CD14-positive monocyte (primary cell): ENCODE results near the gene DBX1. TPM values are rescaled to one million over a fixed set of nuclear protein-coding genes. Genes with fewer than 3 reads are reported as not detected.

Source experiments
- DNase-seq, 3 donors: peaks; one replicate each; pipeline ENCODE4 v3.0.0-alpha.2; 2011 to 2022
- H2AFZ ChIP-seq: 2 replicates; pipeline ENCODE4 v1.6.0; 2012; ENCODE audit warnings: mild to moderate bottlenecking, low read depth, low read length, inconsistent platforms; ENCODE audit not compliant: insufficient read depth, poor library complexity, severe bottlenecking
- H3K27ac ChIP-seq, 2 donors: 1 replicate in 1 of 2; 2 replicates in 1 of 2; pipeline ENCODE4 v1.5.1; 2012 to 2013; ENCODE audit warnings: low read length in 2 of 2, control low read depth in 1 of 2, inconsistent platforms in 1 of 2, low read depth in 1 of 2, mild to moderate bottlenecking in 1 of 2
- H3K27me3 ChIP-seq, 2 donors: one replicate each; pipeline versions ENCODE4 v1.6.0 to v1.6.1; 2011 to 2013; ENCODE audit warnings: low read length in 2 of 2; ENCODE audit not compliant: control insufficient read depth in 2 of 2, insufficient read depth in 2 of 2
- H3K36me3 ChIP-seq, 2 donors: replicated peaks in 1 of 2; 1 replicate in 1 of 2; 2 replicates in 1 of 2; pipeline versions ENCODE4 v1.5.1 to v1.6.1; 2012 to 2013; ENCODE audit warnings: low read length in 2 of 2, control low read depth in 1 of 2, inconsistent platforms in 1 of 2, mild to moderate bottlenecking in 1 of 2; ENCODE audit not compliant: insufficient read depth in 2 of 2, control insufficient read depth in 1 of 2
- H3K4me1 ChIP-seq, 2 donors: 1 replicate in 1 of 2; 2 replicates in 1 of 2; pipeline versions ENCODE4 v1.5.1 to v1.6.1; 2012 to 2013; ENCODE audit warnings: low read length in 2 of 2, control low read depth in 1 of 2, inconsistent platforms in 1 of 2, mild to moderate bottlenecking in 1 of 2, moderate library complexity in 1 of 2; ENCODE audit not compliant: insufficient read depth in 2 of 2, control insufficient read depth in 1 of 2
- H3K4me2 ChIP-seq: replicated peaks from 2 replicates; pipeline ENCODE3; 2012; ENCODE audit warnings: low read length, moderate library complexity, mild to moderate bottlenecking; ENCODE audit not compliant: poor library complexity, severe bottlenecking; ENCODE audit errors: extremely low read depth
- H3K4me3 ChIP-seq, 3 experiments: fragments of 200-600 bp in 1 of 3; sonication (generic) in 1 of 3; replicated peaks in 1 of 3; 1 replicate in 2 of 3; 2 replicates in 1 of 3; pipeline ENCODE4 v1.5.1; 2011 to 2013; ENCODE audit warnings: low read length in 3 of 3, mild to moderate bottlenecking in 3 of 3, control low read depth in 2 of 3, low read depth in 2 of 3, inconsistent platforms in 1 of 3, moderate library complexity in 1 of 3
- H3K79me2 ChIP-seq: 2 replicates; pipeline ENCODE4 v1.6.0; 2012; ENCODE audit warnings: mild to moderate bottlenecking, control low read depth, inconsistent platforms, low read length, moderate library complexity; ENCODE audit not compliant: insufficient read depth
- H3K9ac ChIP-seq: 2 replicates; pipeline ENCODE4 v1.6.0; 2017; ENCODE audit warnings: low read length, mild to moderate bottlenecking; ENCODE audit not compliant: insufficient read depth, poor library complexity, severe bottlenecking
- H3K9me3 ChIP-seq, 2 donors: replicated peaks in 1 of 2; 1 replicate in 1 of 2; 2 replicates in 1 of 2; pipeline versions ENCODE4 v1.5.1 to v1.6.1; 2012 to 2013; ENCODE audit warnings: low read length in 2 of 2, control low read depth in 1 of 2; ENCODE audit not compliant: control insufficient read depth in 1 of 2, insufficient read depth in 1 of 2
- H4K20me1 ChIP-seq: 2 replicates; pipeline ENCODE4 v1.6.0; 2012; ENCODE audit warnings: mild to moderate bottlenecking, low read length, control low read depth, moderate library complexity; ENCODE audit not compliant: insufficient read depth
- H3K27ac Mint-ChIP-seq, 7 donors: one replicate each; pipeline ENCODE4 v1.8.0; 2020; ENCODE audit warnings: mild to moderate bottlenecking in 7 of 7, mixed read lengths in 7 of 7, moderate library complexity in 6 of 7, inconsistent platforms in 2 of 7
- H3K27me3 Mint-ChIP-seq, 3 donors: one replicate each; pipeline ENCODE4 v1.8.0; 2021 to 2022; ENCODE audit warnings: low read depth in 3 of 3, mild to moderate bottlenecking in 3 of 3, mixed read lengths in 3 of 3, moderate library complexity in 3 of 3, inconsistent platforms in 1 of 3
- H3K36me3 Mint-ChIP-seq, 2 donors: one replicate each; pipeline ENCODE4 v1.8.0; 2020; ENCODE audit warnings: mixed read lengths in 2 of 2, inconsistent platforms in 1 of 2, mild to moderate bottlenecking in 1 of 2
- H3K4me1 Mint-ChIP-seq: one replicate; pipeline ENCODE4 v1.8.0; 2020; ENCODE audit warnings: mild to moderate bottlenecking, mixed read lengths
- H3K4me3 Mint-ChIP-seq, 2 donors: one replicate each; pipeline ENCODE4 v1.8.0; 2020; ENCODE audit warnings: mild to moderate bottlenecking in 2 of 2, mixed read lengths in 2 of 2, moderate library complexity in 1 of 2
- H3K9me3 Mint-ChIP-seq, 7 donors: one replicate each; pipeline ENCODE4 v1.8.0; 2020 to 2022; ENCODE audit warnings: mixed read lengths in 7 of 7, mild to moderate bottlenecking in 6 of 7, moderate library complexity in 6 of 7, inconsistent platforms in 2 of 7
- WGBS: methylation state at CpG from one replicate; pipeline ENCODE4 v1.1.5; 2013; ENCODE audit warnings: missing lambda C conversion rate; ENCODE audit not compliant: insufficient coverage; 5-methylcytosine and 5-hydroxymethylcytosine counted together
- intact Hi-C, 2 donors: fragments of 100-400 bp; cut with micrococcal nuclease; formaldehyde crosslinking; loops; one replicate each; pipeline versions ENCODE4 v1.15.0 to v1.15.1; 2023
- polyA plus RNA-seq, 3 donors: library from polyadenylated mRNA; depleted of rRNA in 1 of 3; unstranded in 2 of 3; stranded (reverse) in 1 of 3; fragments of 300-500 nt in 2 of 3; fragments of >200 nt in 1 of 3; fragmentation: Illumina TruSeq in 2 of 3; gene quantifications; 1 replicate in 2 of 3; 2 replicates in 1 of 3; pipeline ENCODE4 v1.2.3, GENCODE V29; 2012 to 2021
- TF ChIP-seq, protein P1 (sequence below): fragments of 200-600 bp; IDR thresholded peaks from one replicate; pipeline ENCODE4 v1.8.0; 2022; ENCODE audit warnings: antibody characterized with exemption, mild to moderate bottlenecking

The DBX1 gene
- polyA plus RNA-seq, 3 donors, result not detected

DNA sequence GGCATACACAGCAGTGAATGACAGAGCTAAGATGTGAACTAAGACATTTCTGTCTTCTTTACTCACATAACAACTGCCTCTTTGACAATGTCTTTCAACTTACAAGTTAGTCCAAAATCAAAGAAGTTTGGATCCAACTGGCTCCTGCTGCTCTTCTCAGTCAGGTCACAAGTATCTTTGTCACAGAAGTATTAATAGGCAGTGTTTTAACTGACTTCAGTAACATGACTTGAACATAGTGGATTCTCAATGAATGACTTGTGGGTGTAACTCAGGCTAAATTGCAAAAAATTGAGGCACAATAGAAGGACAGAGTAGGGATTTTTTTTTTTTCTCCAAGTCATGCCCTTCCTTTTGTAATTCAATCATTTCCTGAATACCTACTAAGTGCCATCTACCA lies 22.6 kb downstream of the DBX1 start:
- TF ChIP-seq, protein P1, sequence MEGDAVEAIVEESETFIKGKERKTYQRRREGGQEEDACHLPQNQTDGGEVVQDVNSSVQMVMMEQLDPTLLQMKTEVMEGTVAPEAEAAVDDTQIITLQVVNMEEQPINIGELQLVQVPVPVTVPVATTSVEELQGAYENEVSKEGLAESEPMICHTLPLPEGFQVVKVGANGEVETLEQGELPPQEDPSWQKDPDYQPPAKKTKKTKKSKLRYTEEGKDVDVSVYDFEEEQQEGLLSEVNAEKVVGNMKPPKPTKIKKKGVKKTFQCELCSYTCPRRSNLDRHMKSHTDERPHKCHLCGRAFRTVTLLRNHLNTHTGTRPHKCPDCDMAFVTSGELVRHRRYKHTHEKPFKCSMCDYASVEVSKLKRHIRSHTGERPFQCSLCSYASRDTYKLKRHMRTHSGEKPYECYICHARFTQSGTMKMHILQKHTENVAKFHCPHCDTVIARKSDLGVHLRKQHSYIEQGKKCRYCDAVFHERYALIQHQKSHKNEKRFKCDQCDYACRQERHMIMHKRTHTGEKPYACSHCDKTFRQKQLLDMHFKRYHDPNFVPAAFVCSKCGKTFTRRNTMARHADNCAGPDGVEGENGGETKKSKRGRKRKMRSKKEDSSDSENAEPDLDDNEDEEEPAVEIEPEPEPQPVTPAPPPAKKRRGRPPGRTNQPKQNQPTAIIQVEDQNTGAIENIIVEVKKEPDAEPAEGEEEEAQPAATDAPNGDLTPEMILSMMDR, result no peak
- Histone ChIP-seq H3K9ac (no peak overlapping the region), H3K79me2 (no peaks in the 10 kb centered on the region), H3K9me3 (no peaks in the 10 kb centered on the region), H4K20me1 (no peaks in the 10 kb centered on the region), H3K27ac (no peak overlapping the region), H2AFZ (no peak overlapping the region), H3K4me1 (no peaks in the 10 kb centered on the region), H3K4me2 (no peak overlapping the region), H3K36me3 (no peaks in the 10 kb centered on the region), H3K27me3 (peaks cover 9 to 14% of the 10 kb centered on the region in 2 donors), H3K4me3 (no peak overlapping the region)
- peaks cover under 1% of the 10 kb centered on the region for H3K4me1 Mint-ChIP-seq
- H3K27ac Mint-ChIP-seq, result no peak overlapping the region
- no peaks in the 10 kb centered on the region for H3K36me3 Mint-ChIP-seq
- peaks cover 0 to 4% (median 0%) of the 10 kb centered on the region in 7 donors for H3K9me3 Mint-ChIP-seq
- H3K4me3 Mint-ChIP-seq, result no peak overlapping the region
- peaks cover 16 to 17% (median 16%) of the 10 kb centered on the region in 3 donors for H3K27me3 Mint-ChIP-seq
- intact Hi-C loops, result loop anchor here in 1 of 2 donors (10.0 kb wide), 1 partner anchor 183 kb away; no protein-coding TSS in a partner anchor
- DNase-seq, result no peak

DNA sequence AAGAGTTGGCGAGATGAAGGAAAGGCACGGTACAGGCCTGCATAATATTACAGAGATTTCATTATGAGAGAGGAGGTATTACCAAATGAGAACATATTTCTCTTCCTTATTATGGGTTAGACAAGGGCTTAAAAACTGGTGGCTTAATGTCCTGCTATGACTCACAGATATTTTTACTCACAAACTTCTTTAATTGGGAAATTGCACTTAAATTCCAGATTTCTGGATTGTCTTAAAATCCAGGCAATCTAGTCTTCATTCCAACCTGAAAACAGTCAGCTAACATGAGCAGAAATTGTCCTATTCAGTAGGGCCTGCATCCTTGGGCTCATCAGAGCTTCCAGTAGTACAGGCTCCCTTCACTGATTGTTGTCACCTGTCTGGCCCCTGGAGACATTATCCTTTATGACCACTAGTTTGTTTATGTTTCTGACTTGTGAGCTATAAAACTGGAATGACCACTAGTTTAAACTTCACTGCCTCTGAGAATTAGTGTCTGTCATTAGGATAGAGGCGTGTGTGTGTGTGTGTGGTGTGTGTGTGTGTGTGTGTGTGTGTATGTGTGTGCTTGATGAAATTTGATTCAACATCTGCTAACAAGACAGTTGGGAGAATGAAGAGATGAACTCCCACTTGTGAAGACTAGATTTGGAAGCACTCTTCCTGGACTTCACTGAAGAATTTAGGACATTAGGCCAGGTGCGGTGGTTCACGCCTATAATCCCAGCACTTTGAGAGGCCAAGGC lies 25.1 kb downstream of the DBX1 start:
- Histone ChIP-seq H3K4me1 (peaks cover 8 to 9% of the 10 kb centered on the region in 2 donors), H3K79me2 (no peaks in the 10 kb centered on the region), H3K9ac (no peak overlapping the region), H3K9me3 (no peaks in the 10 kb centered on the region), H3K4me2 (no peak overlapping the region), H3K36me3 (no peaks in the 10 kb centered on the region), H4K20me1 (no peaks in the 10 kb centered on the region), H3K27ac (no peak overlapping the region), H3K27me3 (peaks cover 1 to 28% of the 10 kb centered on the region in 2 donors), H2AFZ (no peak overlapping the region), H3K4me3 (no peak overlapping the region)
- H3K36me3 Mint-ChIP-seq, result no peaks in the 10 kb centered on the region
- peaks cover 12% of the 10 kb centered on the region for H3K4me1 Mint-ChIP-seq
- TF ChIP-seq, protein P1, result no peak
- no peak overlapping the region for H3K4me3 Mint-ChIP-seq
- no peak for DNase-seq
- H3K27me3 Mint-ChIP-seq, result peaks cover 27 to 33% (median 29%) of the 10 kb centered on the region in 3 donors
- 87% methylated on average over 3 of the region's 5 CpGs for WGBS
- intact Hi-C loops, result loop anchor here (5.0 to 10.0 kb wide), 2 partner anchors 180 to 183 kb away; no protein-coding TSS in a partner anchor
- no peak overlapping the region for H3K27ac Mint-ChIP-seq
- peaks cover 0 to 8% (median 0%) of the 10 kb centered on the region in 7 donors for H3K9me3 Mint-ChIP-seq
